Measurements from ENCODE around the gene SRI. TPM values are rescaled to one million over a fixed set of nuclear protein-coding genes. Genes with fewer than 3 reads are reported as not detected.

The SRI gene
- total RNA-seq, 4 donors from 2014 or later, result 17.9 to 78.6 (median 44.2) TPM

GRCh38 chr7:88208521-88208920, 11.3 kb downstream of the SRI start:
- Histone ChIP-seq H3K36me3 (no peaks in the 10 kb centered on the region), H3K27ac (no peak overlapping the region), H3K9me3 (no peaks in the 10 kb centered on the region), H3K4me1 (no peaks in the 10 kb centered on the region), H3K27me3 (no peaks in the 10 kb centered on the region), H3K4me3 (no peak overlapping the region)
- no peak for TF ChIP-seq POLR2A (IDR thresholded peaks at IDR 0.05)
- TF ChIP-seq, protein P1, sequence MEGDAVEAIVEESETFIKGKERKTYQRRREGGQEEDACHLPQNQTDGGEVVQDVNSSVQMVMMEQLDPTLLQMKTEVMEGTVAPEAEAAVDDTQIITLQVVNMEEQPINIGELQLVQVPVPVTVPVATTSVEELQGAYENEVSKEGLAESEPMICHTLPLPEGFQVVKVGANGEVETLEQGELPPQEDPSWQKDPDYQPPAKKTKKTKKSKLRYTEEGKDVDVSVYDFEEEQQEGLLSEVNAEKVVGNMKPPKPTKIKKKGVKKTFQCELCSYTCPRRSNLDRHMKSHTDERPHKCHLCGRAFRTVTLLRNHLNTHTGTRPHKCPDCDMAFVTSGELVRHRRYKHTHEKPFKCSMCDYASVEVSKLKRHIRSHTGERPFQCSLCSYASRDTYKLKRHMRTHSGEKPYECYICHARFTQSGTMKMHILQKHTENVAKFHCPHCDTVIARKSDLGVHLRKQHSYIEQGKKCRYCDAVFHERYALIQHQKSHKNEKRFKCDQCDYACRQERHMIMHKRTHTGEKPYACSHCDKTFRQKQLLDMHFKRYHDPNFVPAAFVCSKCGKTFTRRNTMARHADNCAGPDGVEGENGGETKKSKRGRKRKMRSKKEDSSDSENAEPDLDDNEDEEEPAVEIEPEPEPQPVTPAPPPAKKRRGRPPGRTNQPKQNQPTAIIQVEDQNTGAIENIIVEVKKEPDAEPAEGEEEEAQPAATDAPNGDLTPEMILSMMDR (IDR thresholded peaks at IDR 0.05), result no peak
- DNase-seq, result no peak
- intact Hi-C loops (cut with DNase I; ENCODE audit: low total_unique reads), result no loop called here

GRCh38 chr7:88206254-88206653, 13.6 kb downstream of the SRI start:
- H3K4me1 ChIP-seq, result no peaks in the 10 kb centered on the region
- no peak overlapping the region for H3K4me3 ChIP-seq
- no peak for TF ChIP-seq POLR2A (IDR thresholded peaks at IDR 0.05)
- TF ChIP-seq, protein P1 (IDR thresholded peaks at IDR 0.05), result no peak
- intact Hi-C loops (cut with DNase I; ENCODE audit: low total_unique reads), result no loop called here
- no peaks in the 10 kb centered on the region for H3K36me3 ChIP-seq
- no peaks in the 10 kb centered on the region for H3K27me3 ChIP-seq
- DNase-seq, result no peak
- H3K27ac ChIP-seq, result no peak overlapping the region
- H3K9me3 ChIP-seq, result no peaks in the 10 kb centered on the region

- intact Hi-C loops (cut with DNase I; ENCODE audit: low total_unique reads), result no loop called here
Measured at GRCh38 chr7:88205179-88205578, 14.7 kb downstream of the SRI start.

DNA sequence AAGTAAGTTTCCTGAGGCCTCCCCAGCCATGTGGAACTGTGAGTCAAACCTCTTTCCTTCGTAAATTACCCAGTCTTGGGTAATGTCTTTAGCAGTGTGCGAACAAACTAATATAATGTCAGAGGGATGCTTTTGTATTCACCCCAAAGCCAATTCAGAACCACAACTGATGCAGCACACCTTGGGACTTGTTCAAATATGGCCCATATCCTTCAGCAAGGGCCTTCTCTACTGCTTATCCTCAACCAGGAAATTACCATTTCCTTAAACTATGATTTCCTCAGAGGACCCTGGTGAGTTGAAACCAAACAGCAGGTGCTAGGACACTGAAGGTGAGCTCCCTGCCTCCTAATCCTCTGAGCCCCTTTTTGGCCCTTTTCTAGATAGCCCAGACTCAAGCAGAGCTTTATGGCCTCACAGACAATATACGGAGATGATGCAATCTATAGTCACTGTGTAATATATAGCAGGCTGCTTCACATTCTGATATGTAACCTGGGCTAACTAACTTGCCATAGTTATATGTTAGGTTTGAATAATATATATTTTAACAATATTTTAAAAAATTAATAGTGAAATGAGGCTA, 15.2 kb downstream of the SRI start:
- no peaks in the 10 kb centered on the region for H3K9me3 ChIP-seq
- TF ChIP-seq, protein P1 (IDR thresholded peaks at IDR 0.05), result no peak
- no peak for TF ChIP-seq POLR2A (IDR thresholded peaks at IDR 0.05)
- no peak overlapping the region for H3K4me3 ChIP-seq
- H3K4me1 ChIP-seq, result no peaks in the 10 kb centered on the region
- no peak overlapping the region for H3K27ac ChIP-seq
- intact Hi-C loops (cut with DNase I; ENCODE audit: low total_unique reads), result no loop called here
- DNase-seq, result no peak
- H3K36me3 ChIP-seq, result no peaks in the 10 kb centered on the region
- no peaks in the 10 kb centered on the region for H3K27me3 ChIP-seq

More at GRCh38 chr7:88205179-88205578, 14.7 kb downstream of the SRI start:
- Histone ChIP-seq H3K27me3 (no peaks in the 10 kb centered on the region), H3K9me3 (no peaks in the 10 kb centered on the region), H3K4me1 (no peaks in the 10 kb centered on the region), H3K27ac (no peak overlapping the region), H3K36me3 (no peaks in the 10 kb centered on the region), H3K4me3 (no peak overlapping the region)
- no peak for TF ChIP-seq POLR2A (IDR thresholded peaks at IDR 0.05)
- TF ChIP-seq, protein P1 (IDR thresholded peaks at IDR 0.05), result no peak
- no peak for DNase-seq

DNA sequence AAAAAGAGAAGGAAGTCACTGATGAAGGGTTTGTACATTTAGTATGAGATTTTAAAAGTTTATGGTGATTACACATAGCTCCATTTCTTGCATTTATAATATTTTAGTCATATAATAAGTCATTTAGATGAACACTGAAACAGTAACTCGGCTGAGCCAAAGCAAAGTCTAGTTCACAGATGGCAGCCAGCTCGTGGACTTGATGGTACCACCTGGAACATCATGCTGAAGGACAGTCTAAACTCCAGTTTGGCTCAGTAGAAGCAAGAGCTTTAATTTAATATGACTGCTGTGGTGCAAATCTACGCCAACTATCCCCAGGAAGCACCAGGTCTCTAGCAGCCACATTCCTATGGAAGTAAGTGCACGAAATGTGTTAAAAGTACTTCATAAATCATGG, 16.4 kb downstream of the SRI start:
- Histone ChIP-seq H3K9me3 (no peaks in the 10 kb centered on the region), H3K27ac (no peak overlapping the region), H3K4me1 (no peaks in the 10 kb centered on the region), H3K36me3 (no peaks in the 10 kb centered on the region), H3K4me3 (no peak overlapping the region), H3K27me3 (no peaks in the 10 kb centered on the region)
- no peak for DNase-seq
- TF ChIP-seq POLR2A (IDR thresholded peaks at IDR 0.05), result no peak
- TF ChIP-seq, protein P1 (IDR thresholded peaks at IDR 0.05), result no peak
- intact Hi-C loops (cut with DNase I; ENCODE audit: low total_unique reads), result no loop called here

Measured in uterus (tissue), 4 donors.